Skeletal muscle cell (primary cell): Measurements from ENCODE around the gene TOP2A.

Experiments
- DNase-seq: peaks from one replicate; pipeline ENCODE4 v3.0.0-alpha.2; 2010; ENCODE audit warnings: low read depth
- H3K4me3 ChIP-seq: 2 replicates; pipeline ENCODE4 v1.5.1; 2011; ENCODE audit warnings: low read depth, mild to moderate bottlenecking, control low read depth, low read length, moderate library complexity

The TOP2A gene

GRCh38 chr17:40340880-40341807 is 76.6 kb downstream of the TOP2A start:
- DNase-seq = no peak
- peak overlapping the region; percentile 57 for H3K4me3 ChIP-seq

- DNase-seq = no peak
- H3K4me3 ChIP-seq = no peak overlapping the region
These were observed 77.4 kb downstream of the TOP2A start for GRCh38 chr17:40340327-40340726.

- H3K4me3 ChIP-seq = no peak overlapping the region
These were observed 78.6 kb downstream of the TOP2A start for GRCh38 chr17:40338941-40339649.

More at GRCh38 chr17:40338941-40339649, 78.6 kb downstream of the TOP2A start:
- no peak for DNase-seq
